Left lung (tissue), 10 donors: ENCODE results near the gene TMEM208. TPM values are rescaled to one million over a fixed set of nuclear protein-coding genes. Genes with fewer than 3 reads are reported as not detected.

Experiments used
- ATAC-seq: fragments of 200-7000 bp; cut with Tn5 transposase; one replicate; pipeline ENCODE4 v1.9.1; 2020; ENCODE audit warnings: moderate library complexity
- DNase-seq, 4 donors: peaks; one replicate each; pipeline ENCODE4 v3.0.0-alpha.2; 2013 to 2020
- H3K27ac ChIP-seq, 2 donors: fragments of 200-600 bp; sonication (generic) in 1 of 2; one replicate each; pipeline versions ENCODE4 v1.5.0 to v1.8.0; 2020 to 2021
- H3K27me3 ChIP-seq, 2 donors: fragments of 200-600 bp; sonication (generic) in 1 of 2; one replicate each; pipeline versions ENCODE4 v1.5.0 to v1.8.0; 2020 to 2021
- H3K36me3 ChIP-seq, 2 donors: fragments of 200-600 bp; sonication (generic) in 1 of 2; one replicate each; pipeline versions ENCODE4 v1.5.0 to v1.8.0; 2020 to 2021
- H3K4me1 ChIP-seq, 2 donors: fragments of 200-600 bp; one replicate each; pipeline ENCODE4 v1.8.0; 2021
- H3K4me3 ChIP-seq, 2 donors: fragments of 200-600 bp; sonication (generic) in 1 of 2; one replicate each; pipeline versions ENCODE4 v1.5.0 to v1.8.0; 2020 to 2021; ENCODE audit warnings: mild to moderate bottlenecking in 1 of 2
- H3K9me3 ChIP-seq, 2 donors: fragments of 200-600 bp; sonication (generic) in 1 of 2; one replicate each; pipeline versions ENCODE4 v1.5.0 to v1.8.0; 2020 to 2021
- CTCF ChIP-seq, 2 donors: fragments of 200-600 bp; sonication (generic) in 1 of 2; IDR thresholded peaks; one replicate each; pipeline versions ENCODE4 v1.5.0 to v1.8.0; 2021; ENCODE audit warnings: antibody characterized with exemption in 2 of 2
- intact Hi-C, 2 donors: fragments of 100-400 bp; cut with DNase I; formaldehyde crosslinking; loops; one replicate each; pipeline versions ENCODE4 v1.11.2 to v1.14.2; 2022
- polyA plus RNA-seq, 6 donors: library from polyadenylated mRNA; unstranded; fragments of 120-200 nt; gene quantifications; one replicate each; pipeline ENCODE4 v1.2.1, GENCODE V29; 2013; ENCODE audit not compliant: insufficient read length in 6 of 6
- total RNA-seq, 2 donors: library from RNA; stranded (reverse); fragmentation: NEBNext Ultra II Directional; extraction: Animal tissue kit (Norgen Biotek cat#: 25700); gene quantifications; one replicate each; pipeline ENCODE4 v1.2.1, GENCODE V29; 2021
- donor health status: DM: no; HTN: yes; CAD: no.
- donor health status: DM: no; HTN: no; CAD: no.

The TMEM208 gene
- total and polyA plus RNA-seq, 8 donors, result 23.1 to 56.9 (median 25.6) TPM

GRCh38 chr16:67184453-67184994 is 42.4 kb upstream of the TMEM208 start:
- H3K4me3 ChIP-seq, result peak overlapping the region; percentile 61 to 81
- peak in 1 of 4 donors; percentile 90 for DNase-seq
- no peaks in the 10 kb centered on the region for H3K9me3 ChIP-seq
- peaks cover 0 to 11% of the 10 kb centered on the region in 2 donors for H3K27me3 ChIP-seq
- H3K27ac ChIP-seq, result peak overlapping the region; percentile 97 to 98
- no peak for TF ChIP-seq CTCF (IDR thresholded peaks at IDR 0.05)
- H3K4me1 ChIP-seq, result peaks cover 22 to 52% of the 10 kb centered on the region in 2 donors
- peak; percentile 29 for ATAC-seq
- intact Hi-C loops, result loop anchor here in 1 of 2 donors (10.0 kb wide), 1 partner anchor 210 kb away; no protein-coding TSS in a partner anchor
- no peaks in the 10 kb centered on the region for H3K36me3 ChIP-seq

GRCh38 chr16:67184995-67185650 is 41.8 kb upstream of the TMEM208 start:
- ATAC-seq, result peak; percentile 68
- intact Hi-C loops, result loop anchor here in 1 of 2 donors (10.0 kb wide), 1 partner anchor 210 kb away; no protein-coding TSS in a partner anchor
- DNase-seq, result peak; percentile 83 to 96 (median 92)
- Histone ChIP-seq H3K27me3 (peaks cover 0 to 11% of the 10 kb centered on the region in 2 donors), H3K4me3 (peak overlapping the region in 1 of 2 donors; percentile 81), H3K36me3 (no peaks in the 10 kb centered on the region), H3K4me1 (peaks cover 22 to 52% of the 10 kb centered on the region in 2 donors), H3K27ac (peak overlapping the region in 1 of 2 donors; percentile 97), H3K9me3 (no peaks in the 10 kb centered on the region)
- TF ChIP-seq CTCF (IDR thresholded peaks at IDR 0.05), result peak; percentile 70 to 82

GRCh38 chr16:67185651-67186134 is 41.2 kb upstream of the TMEM208 start:
- TF ChIP-seq CTCF (IDR thresholded peaks at IDR 0.05), result no peak
- H3K4me3 ChIP-seq, result peak overlapping the region in 1 of 2 donors; percentile 81
- H3K4me1 ChIP-seq, result peaks cover 22 to 49% of the 10 kb centered on the region in 2 donors
- H3K27me3 ChIP-seq, result peaks cover 0 to 11% of the 10 kb centered on the region in 2 donors
- no peaks in the 10 kb centered on the region for H3K36me3 ChIP-seq
- ATAC-seq, result no peak
- H3K27ac ChIP-seq, result no peak overlapping the region
- no peaks in the 10 kb centered on the region for H3K9me3 ChIP-seq
- DNase-seq, result no peak
- intact Hi-C loops, result loop anchor here in 1 of 2 donors (10.0 kb wide), 1 partner anchor 211 kb away; no protein-coding TSS in a partner anchor

GRCh38 chr16:67186550-67186950 is 40.4 kb upstream of the TMEM208 start:
- Histone ChIP-seq H3K27me3 (peaks cover 0 to 11% of the 10 kb centered on the region in 2 donors), H3K27ac (no peak overlapping the region), H3K4me1 (peaks cover 26 to 50% of the 10 kb centered on the region in 2 donors), H3K4me3 (no peak overlapping the region), H3K36me3 (no peaks in the 10 kb centered on the region), H3K9me3 (no peaks in the 10 kb centered on the region)
- intact Hi-C loops, result loop anchor here in 1 of 2 donors (10.0 kb wide), 1 partner anchor 212 kb away; no protein-coding TSS in a partner anchor
- no peak for TF ChIP-seq CTCF (IDR thresholded peaks at IDR 0.05)
- no peak for DNase-seq
- ATAC-seq, result no peak
